HEK293 (cell line): ENCODE data around the gene GDPD3.

ENCODE experiments used
- ZBTB7A ChIP-seq: fragments of 450-650 bp; formaldehyde crosslinking; IDR thresholded peaks from 2 replicates; pipeline ENCODE4 v1.5.1; 2016; ENCODE audit warnings: low read depth, missing biosample characterization, missing genetic modification characterization
- ZNF133 ChIP-seq: fragments of 450-650 bp; formaldehyde crosslinking; IDR thresholded peaks from 2 replicates; pipeline ENCODE4 v1.5.1; 2016; ENCODE audit warnings: missing biosample characterization, missing genetic modification characterization
- ZNF350 ChIP-seq: fragments of 450-650 bp; formaldehyde crosslinking; IDR thresholded peaks from 2 replicates; pipeline ENCODE4 v1.5.0; 2017; ENCODE audit warnings: missing biosample characterization, mild to moderate bottlenecking, missing genetic modification characterization
- TF ChIP-seq, protein P1 (sequence below): fragments of 450-650 bp; formaldehyde crosslinking; IDR thresholded peaks from 2 replicates; pipeline ENCODE4 v1.5.1; 2016; ENCODE audit warnings: missing biosample characterization, missing genetic modification characterization

GRCh38 chr16:30094541-30095165 is 18.7 kb downstream of the GDPD3 start:
- TF ChIP-seq, protein P1, sequence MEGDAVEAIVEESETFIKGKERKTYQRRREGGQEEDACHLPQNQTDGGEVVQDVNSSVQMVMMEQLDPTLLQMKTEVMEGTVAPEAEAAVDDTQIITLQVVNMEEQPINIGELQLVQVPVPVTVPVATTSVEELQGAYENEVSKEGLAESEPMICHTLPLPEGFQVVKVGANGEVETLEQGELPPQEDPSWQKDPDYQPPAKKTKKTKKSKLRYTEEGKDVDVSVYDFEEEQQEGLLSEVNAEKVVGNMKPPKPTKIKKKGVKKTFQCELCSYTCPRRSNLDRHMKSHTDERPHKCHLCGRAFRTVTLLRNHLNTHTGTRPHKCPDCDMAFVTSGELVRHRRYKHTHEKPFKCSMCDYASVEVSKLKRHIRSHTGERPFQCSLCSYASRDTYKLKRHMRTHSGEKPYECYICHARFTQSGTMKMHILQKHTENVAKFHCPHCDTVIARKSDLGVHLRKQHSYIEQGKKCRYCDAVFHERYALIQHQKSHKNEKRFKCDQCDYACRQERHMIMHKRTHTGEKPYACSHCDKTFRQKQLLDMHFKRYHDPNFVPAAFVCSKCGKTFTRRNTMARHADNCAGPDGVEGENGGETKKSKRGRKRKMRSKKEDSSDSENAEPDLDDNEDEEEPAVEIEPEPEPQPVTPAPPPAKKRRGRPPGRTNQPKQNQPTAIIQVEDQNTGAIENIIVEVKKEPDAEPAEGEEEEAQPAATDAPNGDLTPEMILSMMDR (tag by site-specific recombination) = no peak
- TF ChIP-seq ZNF133 (tag by site-specific recombination) = no peak
- no peak; the same call in 1 of the 2 replicates for TF ChIP-seq ZBTB7A (tag by site-specific recombination)
- TF ChIP-seq ZNF350 = no peak
